Parathyroid adenoma (tissue), 2 donors: ENCODE data around the gene TRAF3IP3.

Experiments
- H2AFZ ChIP-seq: fragments of 300-600 bp; sonication (generic); one replicate; pipeline ENCODE4 v1.7.0; 2017; ENCODE audit warnings: antibody characterized with exemption, mild to moderate bottlenecking
- H3K27ac ChIP-seq: fragments of 300-600 bp; sonication (generic); one replicate; pipeline ENCODE4 v1.7.0; 2017
- H3K27me3 ChIP-seq: fragments of 300-600 bp; sonication (generic); one replicate; pipeline ENCODE4 v1.7.0; 2017; ENCODE audit warnings: low read length; ENCODE audit not compliant: control insufficient read depth, insufficient read depth
- H3K36me3 ChIP-seq: fragments of 300-600 bp; sonication (generic); one replicate; pipeline ENCODE4 v1.7.0; 2017; ENCODE audit warnings: low read length; ENCODE audit not compliant: control insufficient read depth, insufficient read depth
- H3K4me1 ChIP-seq: fragments of 300-600 bp; sonication (generic); one replicate; pipeline ENCODE4 v1.7.0; 2017; ENCODE audit warnings: control low read depth
- H3K4me2 ChIP-seq: fragments of 300-600 bp; sonication (generic); one replicate; pipeline ENCODE4 v1.7.0; 2017; ENCODE audit warnings: low read length
- H3K4me3 ChIP-seq: fragments of 300-600 bp; sonication (generic); one replicate; pipeline ENCODE4 v1.7.0; 2017; ENCODE audit warnings: low read depth, low read length
- H3K79me2 ChIP-seq: fragments of 300-600 bp; sonication (generic); one replicate; pipeline ENCODE4 v1.7.0; 2017; ENCODE audit warnings: control low read depth
- H3K9ac ChIP-seq: fragments of 300-600 bp; sonication (generic); one replicate; pipeline ENCODE4 v1.7.0; 2017; ENCODE audit warnings: mild to moderate bottlenecking
- H3K9me3 ChIP-seq: fragments of 300-600 bp; sonication (generic); one replicate; pipeline ENCODE4 v1.7.0; 2017; ENCODE audit warnings: low read length; ENCODE audit not compliant: control insufficient read depth
- CTCF ChIP-seq: fragments of 300-600 bp; sonication (generic); IDR thresholded peaks from one replicate; pipeline ENCODE4 v1.7.0; 2017; ENCODE audit warnings: antibody characterized with exemption, mild to moderate bottlenecking
- donor health status: primary hyperparathyroidism.

TRAF3IP3 gene

DNA sequence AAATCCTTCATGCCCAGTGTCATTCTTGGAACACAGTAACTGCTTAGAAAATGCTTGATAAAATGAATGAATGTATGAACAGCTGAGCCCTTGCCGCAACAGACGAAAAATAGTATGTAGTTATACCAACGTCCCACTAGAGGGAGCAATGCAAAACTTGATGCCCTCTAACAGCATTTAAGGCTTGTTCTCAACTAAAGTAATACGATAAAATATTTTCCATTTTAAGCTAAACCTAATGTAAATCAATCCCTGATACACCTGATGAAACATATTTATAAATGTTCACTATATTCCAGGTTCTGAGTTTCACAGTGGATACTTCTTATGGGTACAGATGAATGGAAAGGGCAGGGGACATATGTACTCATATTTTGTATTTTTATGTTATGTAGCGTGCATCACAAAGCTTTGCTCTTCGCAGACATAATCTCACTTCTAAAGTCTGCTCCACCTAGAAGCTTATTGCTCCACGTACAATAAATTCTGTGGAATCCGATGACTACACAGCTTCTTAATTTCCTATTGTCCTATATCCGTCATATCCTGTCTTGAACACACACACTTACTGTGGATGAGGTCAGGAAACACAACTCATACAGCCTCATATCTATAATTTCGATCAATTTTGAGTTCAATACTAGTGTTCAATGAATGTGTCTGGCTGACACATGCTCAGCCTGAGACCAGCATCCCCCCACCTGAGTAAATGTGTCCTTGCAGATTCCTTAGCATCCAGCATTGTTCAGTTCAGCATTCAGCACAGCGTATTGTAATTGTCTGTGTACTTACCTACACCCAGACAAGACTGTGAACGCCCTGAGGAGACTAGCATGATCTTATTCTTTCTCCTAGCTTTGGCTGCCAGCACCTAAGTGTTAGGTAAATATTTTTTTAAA lies 67.5 kb downstream of the TRAF3IP3 start:
- H3K4me2 ChIP-seq = no peak overlapping the region
- H3K9ac ChIP-seq = no peak overlapping the region
- no peaks in the 10 kb centered on the region for H3K79me2 ChIP-seq
- H2AFZ ChIP-seq = peak overlapping the region; percentile 48
- no peaks in the 10 kb centered on the region for H3K9me3 ChIP-seq
- no peak overlapping the region for H3K4me3 ChIP-seq
- peaks cover 3% of the 10 kb centered on the region for H3K27me3 ChIP-seq
- H3K4me1 ChIP-seq = no peaks in the 10 kb centered on the region
- no peak overlapping the region for H3K27ac ChIP-seq
- TF ChIP-seq CTCF = peak; percentile 54
- no peaks in the 10 kb centered on the region for H3K36me3 ChIP-seq

DNA sequence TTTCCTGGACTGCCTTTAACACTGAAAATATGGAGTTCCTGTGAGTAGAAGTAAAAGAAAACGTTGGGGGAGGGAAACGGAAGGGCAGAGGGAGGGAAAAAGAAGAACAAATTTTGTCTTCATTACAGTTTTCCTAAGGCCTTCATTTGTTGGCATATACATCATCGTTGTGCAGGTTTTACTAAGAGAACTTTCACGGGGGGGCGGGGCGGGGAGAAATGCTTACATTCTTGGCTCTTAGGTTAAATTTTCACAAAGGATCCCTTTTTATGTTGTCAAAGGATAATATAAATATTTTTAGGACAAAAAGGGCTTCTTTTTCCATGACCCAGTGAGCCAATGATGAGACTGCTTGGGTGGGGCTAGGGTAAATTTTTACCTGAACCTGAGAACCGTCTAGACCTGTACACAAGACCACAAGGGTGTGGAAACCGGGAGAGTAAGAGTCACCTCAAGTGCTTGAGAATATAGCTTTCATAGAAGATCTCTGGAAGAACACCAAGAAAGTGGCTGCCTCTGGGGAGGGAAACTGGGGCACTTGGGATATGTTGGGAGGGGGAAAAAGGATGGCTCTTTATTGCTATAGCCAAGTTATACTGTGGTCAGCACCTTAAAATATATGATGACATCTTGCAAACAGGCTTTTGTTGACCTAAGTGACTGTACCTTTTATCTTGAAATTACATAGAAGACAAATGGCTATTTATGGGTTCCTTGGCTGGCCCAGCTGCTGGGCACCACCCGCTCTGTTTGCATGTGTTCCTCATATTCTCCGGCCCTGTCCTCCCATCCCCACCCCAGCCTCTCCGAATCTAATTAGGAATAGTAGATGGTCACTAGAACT lies 70.0 kb downstream of the TRAF3IP3 start:
- Histone ChIP-seq H3K4me3 (no peak overlapping the region), H3K79me2 (no peaks in the 10 kb centered on the region), H3K9ac (no peak overlapping the region), H3K27ac (no peak overlapping the region), H3K36me3 (no peaks in the 10 kb centered on the region), H3K4me1 (no peaks in the 10 kb centered on the region), H3K4me2 (no peak overlapping the region), H3K9me3 (no peaks in the 10 kb centered on the region), H3K27me3 (no peaks in the 10 kb centered on the region), H2AFZ (no peak overlapping the region)
- no peak for TF ChIP-seq CTCF

DNA sequence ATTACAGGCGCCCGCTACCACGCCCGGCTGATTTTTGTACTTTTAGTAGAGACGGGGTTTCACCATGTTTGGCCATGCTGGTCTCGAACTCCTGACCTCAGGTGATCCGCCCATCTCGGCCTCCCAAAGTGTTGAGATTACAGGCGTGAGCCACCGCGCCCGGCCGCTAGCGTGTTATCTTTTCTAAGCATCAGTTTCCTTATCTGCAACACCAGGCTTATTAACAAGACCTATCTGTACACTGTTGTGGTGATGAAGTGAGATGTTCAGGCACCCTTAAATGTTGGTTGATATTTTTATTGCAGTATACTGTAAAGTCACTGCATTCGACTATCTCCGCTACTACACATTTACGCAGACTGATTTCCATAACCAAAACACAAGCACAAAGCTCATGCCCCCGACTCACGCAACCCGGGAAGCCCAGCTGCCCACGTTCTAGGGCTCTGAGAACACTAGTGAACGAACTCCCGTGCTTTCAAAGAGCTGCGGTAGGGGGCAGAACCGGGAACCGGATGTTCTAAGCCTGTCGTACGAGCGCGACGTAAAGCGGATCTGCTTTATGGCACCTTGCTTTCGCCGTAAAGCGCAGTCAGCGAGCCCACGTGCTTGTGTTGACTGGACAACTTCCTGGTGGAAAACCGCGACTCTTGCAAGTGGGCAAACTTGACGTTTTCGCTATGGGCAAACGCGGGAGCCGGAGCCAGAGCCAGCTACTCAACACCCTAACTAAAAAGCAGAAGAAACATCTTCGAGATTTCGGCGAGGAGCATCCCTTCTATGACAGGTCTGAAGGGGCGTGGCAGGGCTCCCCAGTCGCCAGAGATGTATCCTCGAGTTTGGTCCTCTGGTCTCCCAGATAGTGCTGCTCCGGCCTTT lies 71.8 kb downstream of the TRAF3IP3 start, which contains the start of gene UTP25:
TSS of gene UTP25 (plus strand) at position 589 of the 879 bp plus-strand sequence. CDS start at position 681, 92 bp downstream.
- peak within 1 kb of the TSS; percentile 36 for H3K27ac ChIP-seq
- H3K4me1 ChIP-seq = no peaks in the 10 kb centered on the region
- H3K27me3 ChIP-seq = no peaks in the 10 kb centered on the region
- peak; percentile 52 for TF ChIP-seq CTCF
- H3K36me3 ChIP-seq = no peaks in the 10 kb centered on the region
- no peaks in the 10 kb centered on the region for H3K9me3 ChIP-seq
- H2AFZ ChIP-seq = peak within 1 kb of the TSS; percentile 95
- H3K79me2 ChIP-seq = no peaks in the 10 kb centered on the region
- H3K9ac ChIP-seq = no peak within 1 kb of the TSS
- peak within 1 kb of the TSS; percentile 81 for H3K4me2 ChIP-seq
- peak within 1 kb of the TSS; percentile 86 for H3K4me3 ChIP-seq

GRCh38 chr1:209829716-209830115 lies 73.9 kb downstream of the TRAF3IP3 start:
- no peaks in the 10 kb centered on the region for H3K36me3 ChIP-seq
- H2AFZ ChIP-seq = no peak overlapping the region
- H3K9me3 ChIP-seq = no peaks in the 10 kb centered on the region
- no peak overlapping the region for H3K9ac ChIP-seq
- H3K27me3 ChIP-seq = no peaks in the 10 kb centered on the region
- H3K79me2 ChIP-seq = no peaks in the 10 kb centered on the region
- no peak for TF ChIP-seq CTCF
- H3K4me3 ChIP-seq = no peak overlapping the region
- no peak overlapping the region for H3K27ac ChIP-seq
- no peak overlapping the region for H3K4me2 ChIP-seq
- H3K4me1 ChIP-seq = no peaks in the 10 kb centered on the region
